Activated CD4-positive, alpha-beta T cell treated with anti-CD3 and anti-CD28 coated beads, Interleukin-2, Interleukin-6, amounts not matched to agents 100 ng/mL and 50 ng/mL, durations not matched to agents 16 hours and 8 hours (primary cell): ENCODE measurements around the gene CPA2.

Source experiments
- DNase-seq: peaks from one replicate; pipeline ENCODE4 v3.0.0-alpha.2; 2020

Gene CPA2

DNA sequence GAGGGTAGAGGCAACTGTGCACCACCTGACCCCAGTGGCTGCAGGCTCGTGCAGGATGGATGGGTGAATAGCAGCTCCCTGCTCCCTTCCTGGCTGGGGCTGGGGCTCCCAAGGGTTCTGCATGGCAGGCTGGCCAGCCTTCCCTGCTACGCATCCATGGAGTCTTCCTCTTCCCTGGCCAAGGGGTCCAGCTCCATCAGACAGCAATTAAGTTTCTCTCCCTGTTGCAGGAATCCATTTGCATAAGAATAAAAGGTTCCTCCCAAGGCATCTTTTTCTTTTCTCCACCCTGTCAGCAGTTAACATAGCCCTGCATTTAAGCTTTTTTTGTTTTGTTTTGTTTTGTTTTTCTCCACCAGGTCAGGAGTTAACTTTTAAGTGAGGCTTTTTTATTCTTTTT is 10.0 kb upstream of the CPA2 start:
- no peak for DNase-seq

DNA sequence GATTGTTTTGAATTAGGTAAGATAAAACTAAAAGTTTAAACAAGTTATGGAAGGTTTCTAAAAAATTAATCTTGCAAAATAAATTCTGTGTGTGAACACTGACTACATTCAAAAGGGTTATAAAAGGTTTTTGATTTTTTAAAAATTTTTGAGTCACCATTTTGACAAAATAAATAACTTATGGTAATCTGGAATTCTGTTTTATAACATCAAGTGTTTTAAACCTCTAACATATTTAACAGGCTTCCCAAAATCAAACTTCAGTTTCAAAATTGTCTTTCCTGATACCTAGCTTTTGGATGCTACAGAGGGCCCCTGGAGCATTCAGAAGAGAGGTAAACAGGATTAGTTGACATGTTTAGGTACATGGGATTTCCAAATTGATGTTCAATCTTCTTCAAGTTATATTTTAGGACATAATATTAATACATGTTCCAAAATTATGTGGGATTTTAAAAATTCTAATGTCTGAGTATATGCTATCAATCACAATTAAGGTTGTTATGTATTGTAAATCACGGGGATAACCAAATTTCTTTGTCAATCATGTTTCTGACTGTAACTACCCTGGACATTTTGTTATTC is 8.1 kb upstream of the CPA2 start:
- no peak for DNase-seq

DNA sequence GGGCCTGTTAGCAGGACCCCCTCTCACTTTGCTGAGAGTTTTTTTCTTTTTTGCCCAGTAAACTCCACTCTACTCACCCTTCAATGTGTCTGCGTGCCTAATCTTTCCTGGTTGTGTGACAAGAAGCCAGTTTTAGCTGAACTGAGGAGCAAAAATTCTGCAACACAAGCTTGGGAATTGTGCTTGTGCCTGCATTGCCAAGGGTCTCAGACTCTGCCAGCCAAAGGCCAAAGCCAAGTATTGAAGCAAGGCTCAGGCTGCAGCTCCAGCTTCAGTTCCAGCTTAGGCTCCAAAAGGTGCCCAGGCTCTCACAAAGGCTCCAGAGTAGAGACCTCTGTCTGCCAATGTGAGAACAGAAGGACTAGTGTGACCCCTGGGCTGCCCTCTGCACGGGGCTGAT is 4.2 kb upstream of the CPA2 start:
- no peak for DNase-seq

DNA sequence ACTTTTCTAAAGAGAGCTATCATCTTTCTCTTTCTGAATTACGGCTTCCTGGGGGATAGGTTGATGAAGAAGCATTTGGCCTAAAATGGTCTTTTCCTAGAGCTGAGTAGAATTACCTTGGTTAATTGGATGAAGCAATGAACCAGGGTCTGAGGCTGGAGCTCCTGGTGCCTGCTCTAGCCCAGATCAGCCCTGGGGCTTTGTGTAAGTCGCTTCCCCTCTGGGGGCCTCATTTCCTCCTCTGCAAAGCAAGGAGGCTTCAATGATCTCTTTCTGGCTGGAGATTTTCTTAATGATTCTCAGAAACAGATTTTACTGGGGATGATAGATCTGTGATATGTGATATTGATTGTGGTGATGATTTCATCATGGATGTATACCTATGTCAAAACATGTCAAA is 3.5 kb upstream of the CPA2 start:
- no peak for DNase-seq

DNA sequence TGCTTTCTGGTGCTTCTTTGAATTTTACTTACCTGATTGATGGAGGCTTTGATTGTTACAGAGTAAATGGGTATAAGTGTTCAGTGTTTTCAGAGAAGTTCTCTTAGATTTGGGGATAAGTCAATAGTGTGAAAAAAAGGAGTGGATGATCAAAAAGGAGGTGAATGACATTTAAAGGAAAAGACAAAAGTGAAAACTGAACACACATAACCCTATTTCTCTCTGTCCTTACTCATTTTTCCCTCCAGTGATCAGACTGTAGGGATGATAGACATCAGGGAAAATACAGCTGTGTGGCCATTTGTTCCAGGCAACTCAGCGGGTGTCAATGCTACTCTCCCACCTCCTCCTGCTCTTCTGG is 278 bp downstream of the CPA2 start:
- no peak for DNase-seq

DNA sequence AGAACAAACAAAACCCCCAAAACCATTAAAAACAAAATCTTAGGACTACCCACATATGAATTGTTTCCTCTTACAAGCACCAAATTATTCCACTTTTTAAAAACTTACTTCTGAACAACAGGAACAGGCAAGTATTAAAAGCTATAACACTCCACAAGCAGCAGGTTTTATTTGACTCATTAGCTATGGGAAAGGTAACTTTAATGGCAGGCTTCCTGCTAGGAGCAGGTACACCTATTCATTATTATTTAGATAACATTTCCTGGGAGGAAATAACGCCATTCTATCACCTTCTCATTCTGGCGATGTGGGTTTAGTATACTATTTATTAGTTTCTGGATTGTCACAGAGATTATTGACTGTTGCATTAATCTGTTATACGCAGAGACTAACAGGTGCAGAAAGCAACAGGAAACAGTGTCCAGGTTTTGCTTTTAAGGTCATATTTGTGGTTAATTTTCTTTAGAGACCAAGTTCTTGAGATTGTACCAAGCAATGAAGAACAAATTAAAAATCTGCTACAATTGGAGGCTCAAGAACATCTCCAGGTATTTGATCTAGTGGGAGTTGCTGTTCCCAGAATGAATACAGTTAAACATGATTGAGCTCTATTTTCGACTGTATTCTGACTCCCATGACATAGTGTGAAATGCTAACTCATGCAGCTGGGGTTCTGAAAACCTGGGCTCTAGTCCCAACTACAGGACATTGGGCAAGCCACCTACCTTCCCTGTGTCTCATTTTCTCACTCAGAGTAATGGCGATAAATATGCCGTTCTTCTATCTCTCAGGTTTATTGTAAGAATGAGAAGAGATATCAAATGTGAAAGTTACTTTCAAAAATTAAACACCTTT is 2.0 kb downstream of the CPA2 start:
- DNase-seq = no peak

DNA sequence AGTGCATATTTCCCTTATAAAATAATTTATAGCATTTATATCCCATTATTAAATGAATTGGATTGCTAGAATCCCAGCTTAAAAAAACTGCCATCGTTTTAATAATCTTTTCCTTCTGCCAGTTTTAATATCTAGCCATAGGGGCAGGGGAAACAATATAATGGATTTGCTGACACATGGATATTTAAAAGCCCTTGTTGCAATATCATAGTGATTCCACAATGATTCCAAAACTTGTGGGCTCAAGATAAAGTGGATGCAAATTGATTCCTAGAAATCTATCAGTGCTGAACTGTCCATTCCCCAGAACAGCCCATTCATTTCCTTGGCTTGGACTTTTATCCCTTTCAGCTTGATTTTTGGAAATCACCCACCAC is 2.6 kb downstream of the CPA2 start:
- no peak for DNase-seq

DNA sequence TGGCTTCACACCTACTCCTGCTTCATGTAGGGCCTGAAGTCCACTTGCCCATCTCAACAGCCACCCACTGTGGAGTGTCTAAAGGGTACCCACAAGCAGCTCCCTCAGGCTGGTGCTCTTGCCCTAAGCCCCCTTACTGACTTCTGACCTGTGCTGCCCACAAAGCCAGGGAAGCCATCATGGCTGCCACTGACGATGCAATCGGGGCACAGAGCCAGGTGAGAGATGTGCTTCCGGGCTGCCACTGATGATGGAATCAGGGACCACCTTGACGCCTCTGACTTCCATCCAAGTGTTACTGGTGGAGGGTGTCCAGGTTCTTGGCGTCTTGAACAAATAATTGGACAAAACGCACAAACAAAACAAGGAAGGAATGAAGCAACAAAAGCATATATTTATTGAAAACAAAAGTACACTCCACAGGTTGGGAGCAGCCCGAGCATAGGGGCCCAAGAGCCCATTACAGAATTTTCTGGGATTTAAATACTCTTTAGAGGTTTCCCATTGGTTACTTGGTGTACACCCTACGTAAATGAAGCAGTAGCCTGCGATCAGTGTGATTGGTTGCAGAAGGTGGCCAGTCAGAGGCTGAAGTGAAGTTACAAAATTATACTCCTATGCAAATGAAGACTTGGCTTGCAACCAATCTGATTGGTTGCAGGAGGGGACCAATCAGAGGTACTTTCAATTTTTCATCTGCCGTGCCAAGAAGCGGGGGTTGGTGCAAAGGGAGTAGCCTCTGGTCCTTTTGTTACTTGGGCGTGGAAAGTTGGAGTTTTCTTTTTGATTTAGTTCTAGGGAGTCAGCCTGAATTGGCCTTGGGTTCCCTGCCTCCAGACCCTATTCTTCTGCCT is 4.5 kb downstream of the CPA2 start:
- no peak for DNase-seq

DNA sequence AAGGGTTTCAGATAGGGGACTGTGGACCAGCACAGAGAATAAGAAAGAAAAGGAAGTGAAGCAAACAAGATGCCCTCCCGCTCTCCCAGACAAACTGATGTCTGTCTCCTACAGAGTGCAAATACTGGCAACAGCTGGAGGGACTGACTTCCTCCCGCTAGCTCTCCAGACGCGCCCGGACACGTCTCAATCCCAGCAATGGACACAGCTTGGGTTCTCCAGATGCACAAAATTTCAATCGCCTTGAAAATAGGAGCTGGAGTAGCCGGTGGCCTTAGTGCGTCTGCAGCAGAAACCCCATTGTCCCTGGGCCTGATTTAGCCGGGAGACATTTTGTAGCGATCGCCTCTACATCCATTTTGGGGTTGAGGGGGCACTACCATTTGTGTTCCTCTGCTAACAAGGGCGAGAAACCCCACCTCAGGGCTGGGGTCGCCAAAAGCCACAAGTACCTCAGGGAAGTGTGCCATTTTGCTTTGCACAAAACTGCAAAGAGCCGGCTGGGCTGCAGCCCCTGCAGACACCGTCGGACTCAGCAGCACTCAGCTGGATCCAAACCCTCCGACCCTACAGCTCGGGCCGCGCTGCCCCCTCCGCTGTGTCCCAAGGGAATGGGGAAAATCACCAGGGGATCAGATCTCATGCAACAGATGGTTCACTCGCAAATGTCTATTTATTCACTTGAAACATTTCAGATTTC is 5.9 kb downstream of the CPA2 start:
- no peak for DNase-seq

DNA sequence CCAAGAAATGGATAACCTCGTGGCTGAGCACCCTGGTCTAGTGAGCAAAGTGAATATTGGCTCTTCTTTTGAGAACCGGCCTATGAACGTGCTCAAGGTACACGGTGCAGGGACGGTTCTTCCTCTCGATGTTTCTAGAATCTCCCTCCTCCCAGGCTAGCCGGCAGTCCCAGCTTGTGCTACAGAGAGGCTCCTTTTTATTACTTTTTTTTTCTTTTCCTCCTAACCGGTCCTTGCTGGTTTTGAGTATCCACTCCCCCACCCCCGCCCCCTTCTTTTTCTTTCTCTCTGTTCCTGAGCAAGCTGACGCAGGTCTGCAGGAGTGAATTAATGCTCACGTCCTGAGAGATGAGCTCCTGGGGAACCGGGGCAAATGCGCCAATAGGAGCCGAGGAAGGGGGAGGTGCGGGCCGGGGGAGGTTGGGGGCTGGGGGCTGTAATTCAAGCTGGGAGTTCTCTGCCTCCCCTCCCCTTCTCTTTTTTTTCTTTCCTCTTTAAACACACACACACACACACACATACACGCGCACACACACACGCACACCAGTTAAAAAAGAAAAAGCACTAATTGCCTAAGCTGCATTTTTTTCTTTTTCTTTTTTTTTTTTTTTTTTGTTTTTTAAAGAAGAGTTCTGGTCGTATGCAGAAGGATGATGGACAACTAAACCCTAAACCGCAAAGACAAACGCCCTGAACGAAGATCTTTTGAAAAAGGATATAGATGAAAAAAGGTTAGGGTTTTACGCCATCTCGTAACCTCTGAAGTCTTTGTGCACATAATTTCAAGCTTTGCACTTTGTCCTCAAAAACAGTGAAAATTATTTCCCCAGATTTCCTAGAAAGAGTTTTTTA is 6.6 kb downstream of the CPA2 start:
- no peak for DNase-seq

DNA sequence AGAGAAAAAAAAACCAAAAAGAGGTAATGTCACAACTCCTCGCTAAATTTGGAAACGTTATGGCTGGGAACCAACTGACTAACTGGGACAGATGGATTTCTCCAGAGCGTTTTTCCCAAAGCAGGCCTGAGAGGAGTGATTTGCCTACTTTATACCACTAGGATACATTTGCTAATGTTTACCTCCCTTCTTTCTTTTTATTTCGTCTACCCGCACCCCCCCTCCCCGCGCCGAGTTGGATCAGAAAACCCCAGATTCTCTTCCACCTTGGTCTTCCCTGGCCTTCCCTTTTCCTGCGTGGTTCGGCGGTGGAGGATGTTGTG is 7.2 kb downstream of the CPA2 start:
- no peak for DNase-seq

DNA sequence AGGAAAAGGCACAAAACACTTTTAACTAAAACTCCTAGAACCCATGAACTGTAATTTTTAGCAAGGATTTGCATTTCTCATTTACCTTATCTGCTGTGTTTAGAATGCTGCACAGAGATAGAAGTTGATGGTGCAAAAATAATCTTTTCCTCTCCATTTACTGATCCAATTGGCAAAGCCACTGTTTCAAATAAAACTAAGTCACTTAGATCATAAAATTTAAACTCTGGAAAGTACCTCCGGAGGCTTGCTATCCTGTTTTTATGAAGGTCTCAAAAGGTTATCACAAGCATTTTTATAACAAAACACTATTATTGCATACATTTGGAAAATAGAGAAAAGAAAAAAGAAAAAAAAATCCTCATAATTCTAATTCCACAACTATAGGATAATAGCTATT is 7.6 kb downstream of the CPA2 start:
- no peak for DNase-seq

DNA sequence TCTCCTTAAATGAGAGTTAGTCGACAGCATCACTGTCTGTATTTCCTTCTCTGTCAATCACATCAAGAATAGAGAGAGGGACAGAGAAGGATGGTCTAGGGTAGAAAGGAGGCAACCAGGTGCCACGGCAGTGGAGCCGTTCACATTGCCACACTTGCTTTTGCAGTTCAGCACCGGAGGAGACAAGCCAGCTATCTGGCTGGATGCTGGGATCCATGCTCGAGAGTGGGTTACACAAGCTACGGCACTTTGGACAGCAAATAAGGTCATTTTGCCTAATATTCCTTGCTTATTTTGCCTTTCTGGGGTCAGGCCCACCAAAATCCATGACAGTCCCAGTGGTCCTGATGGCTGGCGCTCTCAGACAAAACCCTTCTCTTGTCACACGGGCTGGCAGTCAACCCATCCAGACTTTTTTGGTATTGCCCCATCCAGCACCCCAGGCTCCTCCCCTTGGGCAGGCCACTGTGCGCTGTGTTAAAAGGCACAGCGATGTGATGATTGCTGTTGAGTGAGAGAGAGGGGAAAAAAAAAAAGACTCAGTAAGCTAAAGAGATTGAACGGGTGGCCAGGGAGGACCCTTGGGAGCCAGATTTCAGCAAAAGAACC is 8.4 kb downstream of the CPA2 start:
- no peak for DNase-seq

DNA sequence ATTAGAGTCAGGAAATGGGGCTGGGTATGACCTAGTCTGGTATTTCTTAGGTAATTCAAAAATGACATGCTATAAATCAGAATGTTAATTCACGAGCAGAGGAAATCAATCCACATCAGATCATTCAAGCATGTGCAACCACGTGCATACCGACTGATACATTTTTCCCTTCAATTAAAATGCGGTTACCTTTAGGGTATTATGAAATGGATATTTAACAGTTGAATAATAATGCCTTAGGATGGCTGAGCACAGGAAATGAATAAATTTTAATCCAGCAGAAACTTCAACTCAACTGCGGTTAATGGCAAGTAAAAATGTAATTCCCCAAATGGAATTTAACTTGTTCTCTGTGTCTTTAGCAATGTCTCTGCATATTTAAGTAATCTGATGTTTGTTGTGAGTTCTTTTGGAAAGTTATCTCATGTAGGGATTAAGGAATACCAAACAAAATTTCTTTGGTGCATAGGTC is 9.2 kb downstream of the CPA2 start:
- DNase-seq = no peak

DNA sequence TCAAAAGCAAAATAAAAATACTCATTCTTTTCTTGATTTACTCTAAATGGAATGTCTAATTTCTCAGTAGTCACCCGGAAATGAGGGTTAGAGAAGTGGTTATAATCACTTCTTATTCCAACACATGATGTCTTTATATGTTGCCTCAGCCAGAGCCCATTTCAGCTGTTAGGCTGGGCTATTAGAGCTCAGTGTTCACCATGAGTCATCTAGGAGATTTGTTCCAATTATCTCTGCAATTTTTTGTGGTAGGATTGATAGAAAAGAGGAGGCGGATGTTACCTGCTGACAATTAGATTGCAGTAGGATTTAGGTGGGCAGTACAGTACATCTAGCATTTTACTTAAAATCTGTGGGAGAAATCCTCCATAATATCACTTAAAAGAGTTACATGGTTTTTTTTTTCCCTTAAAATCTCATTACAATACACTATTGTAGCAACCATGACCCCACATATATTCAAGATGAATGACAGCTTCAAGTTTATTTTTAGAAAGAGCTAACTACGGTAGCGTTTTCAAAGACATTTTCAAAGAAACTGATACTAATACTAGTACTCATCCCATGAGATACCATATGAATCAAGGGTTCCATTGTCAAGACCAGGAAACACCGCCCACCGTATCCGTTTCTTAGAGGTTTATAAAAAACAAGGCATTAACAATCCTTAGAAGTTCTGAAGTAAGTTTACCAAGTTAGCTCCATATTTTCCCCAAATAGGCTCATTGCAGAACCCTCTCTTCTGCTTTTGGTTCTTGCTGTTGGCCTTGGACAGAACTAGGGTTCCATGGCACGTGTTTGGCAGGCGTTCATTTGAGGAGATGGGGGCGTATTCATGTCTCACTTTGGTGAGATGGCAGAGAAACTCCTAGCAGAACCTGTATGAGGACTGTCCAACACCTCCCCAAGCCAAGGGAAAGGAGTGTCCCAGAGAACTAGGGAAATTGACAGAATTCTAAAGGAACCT is 10.4 kb downstream of the CPA2 start:
- DNase-seq = peak; percentile 38

DNA sequence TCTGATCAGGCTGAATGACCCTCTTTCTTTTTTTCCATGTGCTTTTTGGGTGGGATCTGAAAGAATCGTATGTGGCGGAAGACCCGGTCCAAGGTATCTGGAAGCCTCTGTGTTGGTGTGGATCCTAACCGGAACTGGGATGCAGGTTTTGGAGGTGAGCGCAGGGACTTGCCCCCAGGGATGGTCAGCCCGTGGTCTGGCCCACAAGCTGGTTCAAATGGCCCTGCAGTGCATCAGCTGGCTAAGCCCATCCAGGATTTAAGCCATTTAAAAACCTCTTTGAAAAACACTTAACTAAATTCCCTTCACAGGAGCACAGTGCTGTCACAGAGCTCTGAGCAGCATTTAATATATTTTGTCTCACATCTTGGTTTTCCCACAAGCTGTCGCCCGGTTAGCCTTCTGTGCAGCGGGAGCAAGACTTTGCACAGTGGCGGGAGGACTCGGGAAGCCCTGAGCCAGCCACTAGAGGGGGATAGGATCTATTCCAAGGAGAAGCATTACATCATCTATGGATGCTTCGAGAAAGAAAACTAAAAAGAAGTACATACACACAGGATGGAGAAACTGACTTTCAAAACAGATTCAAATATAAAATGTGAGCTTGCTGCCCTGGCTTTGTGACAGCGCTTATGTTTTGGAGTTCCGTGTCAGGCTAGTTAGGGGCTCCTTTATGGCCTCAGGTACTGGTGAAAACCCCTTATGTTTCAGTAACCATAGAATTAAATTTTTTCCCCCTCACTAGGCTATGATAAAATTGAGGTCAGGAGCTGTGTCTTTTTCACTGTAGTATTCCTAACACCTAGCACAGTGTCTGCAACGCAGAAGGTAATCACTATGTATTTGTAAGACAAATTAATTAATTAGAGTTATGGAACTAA is 11.3 kb downstream of the CPA2 start:
- no peak for DNase-seq

DNA sequence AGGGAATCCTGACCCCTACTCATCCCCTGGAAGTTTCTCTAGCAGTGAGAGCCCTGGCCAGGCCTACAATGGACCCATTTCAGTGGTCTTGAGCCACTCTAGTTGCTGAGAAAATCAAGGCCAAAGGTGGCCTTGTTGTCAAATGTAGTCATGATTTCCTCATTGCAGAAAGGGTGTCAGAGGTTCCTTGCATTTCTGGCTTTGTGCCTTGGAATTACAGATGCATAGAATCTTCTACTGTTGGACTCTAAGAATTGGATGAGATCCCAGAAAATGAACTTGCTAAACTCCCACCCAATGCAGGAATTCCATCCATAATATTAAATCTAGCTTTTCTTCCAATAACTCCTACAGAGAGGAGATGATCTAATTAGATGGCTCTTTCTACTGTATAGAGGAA is 12.2 kb downstream of the CPA2 start:
- DNase-seq = no peak

DNA sequence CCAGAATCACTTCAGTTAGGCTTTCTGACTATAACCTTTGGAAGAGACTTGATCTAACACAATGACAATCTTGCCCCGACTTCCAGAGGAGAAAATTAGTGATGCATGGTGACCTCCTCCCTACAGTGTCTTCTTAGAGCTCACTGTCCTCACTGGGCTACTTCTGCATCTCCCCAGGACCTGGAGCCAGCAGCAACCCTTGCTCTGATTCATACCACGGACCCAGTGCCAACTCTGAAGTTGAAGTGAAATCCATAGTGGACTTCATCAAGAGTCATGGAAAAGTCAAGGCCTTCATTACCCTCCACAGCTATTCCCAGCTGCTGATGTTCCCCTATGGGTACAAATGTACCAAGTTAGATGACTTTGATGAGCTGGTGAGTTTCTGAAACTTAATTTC is 12.6 kb downstream of the CPA2 start:
- no peak for DNase-seq

DNA sequence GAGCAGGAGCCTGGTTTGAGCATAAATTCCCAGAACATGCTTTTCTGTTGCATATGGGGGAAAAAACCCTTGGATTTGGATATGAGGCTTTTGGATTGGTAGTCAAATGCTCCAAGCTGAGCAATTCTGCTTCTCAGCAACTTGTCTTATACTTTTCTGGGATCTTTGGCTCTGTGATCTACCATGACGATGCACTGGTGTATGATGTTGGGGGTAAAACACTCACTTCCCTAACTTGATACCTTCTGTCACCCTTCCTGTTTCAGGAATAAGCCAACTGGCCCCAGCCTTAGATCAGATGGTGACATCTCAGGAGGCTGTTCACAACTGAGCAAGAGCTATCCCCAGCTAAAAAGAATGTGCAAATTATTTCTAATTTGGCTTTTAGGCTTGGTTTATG is 13.2 kb downstream of the CPA2 start:
- DNase-seq = no peak

DNA sequence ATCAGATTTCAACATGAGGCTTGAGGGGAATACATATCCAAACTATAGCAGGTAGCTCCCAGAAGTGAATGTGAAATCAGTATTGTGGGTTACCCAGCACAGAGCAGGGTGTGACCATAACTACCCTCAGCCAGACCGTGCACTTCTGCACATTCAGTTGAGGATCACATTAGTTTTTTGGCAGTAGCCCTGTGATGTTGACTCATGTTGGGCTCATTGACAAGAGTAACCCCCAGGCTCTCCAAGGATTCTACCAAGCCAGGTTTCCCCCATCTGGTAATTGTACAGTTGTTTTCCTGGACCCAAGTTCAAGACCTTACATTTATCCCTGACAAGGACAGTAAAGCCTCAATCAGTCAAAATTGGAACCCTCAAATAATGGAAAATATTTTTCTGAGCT is 14.6 kb downstream of the CPA2 start:
- no peak for DNase-seq
